NCI-H187 (cell line): ENCODE results near the gene TACR2.

ENCODE experiments used
- DNase-seq, 2 experiments: peaks; one replicate each; lab custom pipeline; 2025; lab: John Stamatoyannopoulos, UW

Gene TACR2

DNA sequence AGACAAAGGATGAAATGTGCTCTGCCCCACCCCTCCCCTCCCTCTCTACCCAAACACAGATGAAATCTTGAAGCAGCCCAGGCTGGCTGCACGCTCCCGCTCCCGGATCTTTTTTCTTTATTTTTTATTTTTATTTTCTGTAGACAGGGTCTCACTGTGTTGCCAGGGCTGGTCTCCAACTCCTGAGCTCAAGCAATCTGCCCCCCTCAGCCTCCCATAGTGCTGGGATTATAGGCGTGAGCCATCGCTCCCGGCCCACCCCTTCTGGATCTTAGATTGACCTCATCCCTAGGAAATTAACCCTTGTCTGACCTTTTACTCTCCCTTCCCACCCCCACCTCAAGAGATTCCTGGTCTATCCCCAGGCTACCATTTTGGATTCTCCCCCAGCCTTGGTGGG is 14.3 kb downstream of the TACR2 start:
- DNase-seq, result no peak

DNA sequence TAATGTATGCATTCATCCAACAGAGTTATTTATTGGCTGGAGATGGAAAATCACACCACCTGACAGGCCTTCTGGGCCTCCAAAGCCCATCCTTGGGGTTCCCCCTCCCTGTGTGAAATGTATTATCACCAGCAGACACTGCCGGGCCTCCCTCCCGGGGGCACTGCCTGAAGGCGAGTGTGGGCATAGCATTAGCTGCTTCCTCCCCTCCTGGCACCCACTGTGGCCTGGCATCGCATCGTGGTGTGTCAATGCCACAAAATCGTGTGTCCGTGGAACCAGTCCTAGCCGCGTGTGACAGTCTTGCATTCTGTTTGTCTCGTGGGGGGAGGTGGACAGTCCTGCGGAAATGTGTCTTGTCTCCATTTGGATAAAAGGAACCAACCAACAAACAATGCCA is 15.3 kb downstream of the TACR2 start:
- no peak for DNase-seq

DNA sequence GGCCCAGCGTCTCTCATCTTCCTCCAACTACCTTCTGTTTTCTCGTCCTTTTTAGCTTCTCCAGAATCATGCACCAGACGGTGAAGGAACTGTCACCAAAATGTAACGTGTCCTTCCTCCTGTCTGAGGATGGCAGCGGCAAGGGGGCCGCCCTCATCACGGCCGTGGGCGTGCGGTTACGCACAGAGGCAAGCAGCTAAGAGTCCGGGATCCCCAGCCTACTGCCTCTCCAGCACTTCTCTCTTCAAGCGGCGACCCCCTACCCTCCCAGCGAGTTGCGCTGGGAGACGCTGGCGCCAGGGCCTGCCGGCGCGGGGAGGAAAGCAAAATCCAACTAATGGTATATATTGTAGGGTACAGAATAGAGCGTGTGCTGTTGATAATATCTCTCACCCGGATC is 15.8 kb downstream of the TACR2 start:
- no peak for DNase-seq

DNA sequence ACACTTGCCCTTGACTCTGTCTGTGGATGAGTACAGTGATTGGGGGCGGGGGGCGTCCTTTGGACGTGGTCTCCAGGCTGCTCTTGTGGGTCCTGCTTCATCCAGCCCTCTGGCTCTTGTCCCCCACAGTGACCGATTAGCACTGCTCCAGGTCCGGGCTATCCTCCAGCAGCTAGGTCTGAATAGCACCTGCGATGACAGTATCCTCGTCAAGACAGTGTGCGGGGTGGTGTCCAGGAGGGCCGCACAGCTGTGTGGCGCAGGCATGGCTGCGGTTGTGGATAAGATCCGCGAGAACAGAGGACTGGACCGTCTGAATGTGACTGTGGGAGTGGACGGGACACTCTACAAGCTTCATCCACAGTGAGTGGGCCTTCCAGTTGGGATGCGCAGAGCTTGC is 18.3 kb downstream of the TACR2 start:
- DNase-seq, result no peak

DNA sequence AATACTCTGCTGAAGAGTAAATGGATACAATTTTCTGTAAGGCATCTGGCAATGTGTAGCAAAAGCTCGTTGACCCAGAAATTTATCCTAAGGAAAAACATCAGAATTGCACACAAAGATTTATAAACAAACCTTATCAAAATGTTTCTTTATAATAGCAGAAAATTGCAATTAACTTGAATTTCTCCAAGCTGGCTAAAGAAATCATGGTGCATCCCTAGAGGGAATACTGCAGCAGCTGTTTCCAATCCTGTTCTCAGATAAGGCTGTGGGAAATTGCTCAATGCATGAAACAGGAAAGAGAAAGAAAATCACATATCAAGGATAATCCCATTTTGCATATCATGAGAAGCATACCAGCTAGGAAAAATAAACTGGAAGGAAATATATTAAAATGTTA is 18.7 kb downstream of the TACR2 start:
- no peak for DNase-seq

DNA sequence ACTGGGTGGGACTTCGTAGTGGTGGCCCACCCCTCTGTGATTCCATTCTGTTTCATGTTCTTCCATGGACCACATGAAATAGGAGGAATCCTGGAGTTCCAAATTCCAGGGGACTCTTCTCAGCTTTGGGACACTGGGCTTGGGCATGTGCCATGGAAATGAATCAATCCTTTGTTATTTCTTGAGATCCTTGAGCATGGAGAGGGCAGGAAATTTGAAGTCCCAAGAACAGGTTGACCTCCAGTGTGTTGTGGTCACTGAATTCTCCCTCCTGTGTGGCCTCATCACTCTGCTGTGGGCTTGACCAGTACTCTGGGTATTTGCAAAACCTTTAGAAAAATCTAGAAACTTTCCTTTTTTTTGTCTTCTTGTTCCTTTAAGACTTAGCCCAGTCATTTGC is 22.7 kb downstream of the TACR2 start:
- DNase-seq, result no peak

DNA sequence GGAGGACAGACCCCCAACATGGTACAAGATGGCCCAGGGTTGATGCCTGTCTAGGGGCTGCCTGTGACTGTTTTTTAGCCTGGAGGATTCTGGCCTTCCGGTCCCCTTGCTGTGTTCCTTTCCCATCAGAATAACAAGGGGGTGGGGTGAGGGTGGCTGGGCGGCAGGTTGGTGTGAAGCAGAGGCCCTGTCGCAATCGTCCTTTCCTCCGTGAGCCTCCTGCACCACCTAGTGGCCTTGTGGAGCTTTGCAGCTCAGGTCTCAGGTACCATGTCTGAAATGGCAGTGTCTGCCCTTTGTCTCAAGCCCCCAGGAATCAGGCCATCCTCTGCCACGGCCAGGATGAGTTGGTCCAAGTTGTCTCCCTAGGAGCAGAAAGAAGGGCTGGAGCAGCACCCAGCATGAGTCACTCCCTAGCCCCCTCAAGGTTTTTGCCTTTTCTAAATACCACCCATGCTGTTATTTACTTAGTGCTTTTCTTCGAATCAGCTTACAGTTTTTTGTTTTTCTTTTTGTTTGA is 24.2 kb downstream of the TACR2 start:
- peak; percentile 21 to 33 for DNase-seq

DNA sequence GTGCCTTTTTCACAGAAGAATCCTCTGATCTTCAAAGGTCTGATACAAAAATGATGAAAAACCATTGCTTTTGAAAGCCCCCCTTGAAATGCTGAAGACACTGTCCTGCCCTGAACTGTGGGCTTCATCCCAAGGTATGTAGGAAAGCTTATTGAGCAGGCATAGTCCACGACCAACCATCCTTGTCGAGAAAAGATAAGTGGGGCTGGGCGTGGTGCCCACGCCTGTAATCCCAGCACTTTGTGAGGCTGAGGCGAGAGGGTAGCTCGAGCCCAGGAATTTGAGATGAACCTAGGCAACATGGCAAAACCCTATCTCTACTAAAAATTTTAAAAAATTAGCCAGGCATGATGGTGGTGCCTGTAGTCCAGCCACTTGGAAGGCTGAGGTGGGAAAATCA is 25.6 kb downstream of the TACR2 start:
- no peak for DNase-seq

DNA sequence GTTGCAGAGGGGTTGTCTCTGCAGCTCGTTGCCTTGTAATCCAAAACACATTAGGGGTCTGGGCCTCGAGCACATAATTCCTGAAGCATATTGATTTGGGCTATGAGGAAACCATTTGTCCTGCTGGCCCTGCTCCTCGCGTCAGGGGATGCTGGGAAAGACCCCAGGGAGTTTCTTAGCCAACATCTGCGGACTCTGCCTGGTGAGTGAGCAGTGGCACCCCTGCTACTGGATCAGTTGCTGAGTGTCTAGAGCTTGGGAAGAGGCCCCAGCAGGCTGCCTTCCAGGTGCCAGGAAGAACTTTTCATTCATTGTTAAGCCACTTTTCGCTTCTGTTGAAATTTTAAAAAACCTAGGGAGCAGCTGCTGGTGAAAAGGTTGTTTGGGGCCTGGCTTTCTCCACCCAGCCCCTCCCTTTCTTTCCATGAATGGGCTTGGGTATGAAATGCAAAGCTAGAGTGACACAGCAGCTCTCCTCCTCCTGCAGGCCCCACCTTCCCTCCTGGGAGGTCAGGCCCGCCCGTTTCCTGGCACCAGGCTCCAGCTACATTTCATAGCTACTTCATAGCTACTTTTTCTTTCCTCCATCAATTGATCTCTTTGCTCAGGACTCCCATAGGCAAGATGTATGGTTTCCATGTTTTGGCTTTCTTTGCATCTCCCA is 26.8 kb downstream of the TACR2 start:
- DNase-seq, result no peak

DNA sequence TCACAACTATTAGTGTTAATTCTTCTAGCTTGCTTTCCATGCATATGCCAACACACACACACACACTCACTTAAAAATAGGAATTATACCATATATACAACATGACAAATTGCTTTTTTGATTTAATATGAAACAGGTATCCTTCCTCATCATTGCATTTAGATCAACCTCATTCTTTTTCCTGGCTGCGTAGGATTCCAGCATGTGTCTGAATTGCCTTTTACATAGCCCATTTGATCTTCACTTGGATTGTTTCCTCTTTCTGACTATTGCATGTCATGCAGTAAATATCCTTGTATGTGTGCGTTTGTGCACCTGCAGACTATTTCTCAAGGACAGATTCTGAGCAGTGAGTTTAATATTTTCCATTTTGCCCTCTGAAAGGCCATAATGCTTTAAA is 28.2 kb downstream of the TACR2 start:
- DNase-seq, result no peak

DNA sequence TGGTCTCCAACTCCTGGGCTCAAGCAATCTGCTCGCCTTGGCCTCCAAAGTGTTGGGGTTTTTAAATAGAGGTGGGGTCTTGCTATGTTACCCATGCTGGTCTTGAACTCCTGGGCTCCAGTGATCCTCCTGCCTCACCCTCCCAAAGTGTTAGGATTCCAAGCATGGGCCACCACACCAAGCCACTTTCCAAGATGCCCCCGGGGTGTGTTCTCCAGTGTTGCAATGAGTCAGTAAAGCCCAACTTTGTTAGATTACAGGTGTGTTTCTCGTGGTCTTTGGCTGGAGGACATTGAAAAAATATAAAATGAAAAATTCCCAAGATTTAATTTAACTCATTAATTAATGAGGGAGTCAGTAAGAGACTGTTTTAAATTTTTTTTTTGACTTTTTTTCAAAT is 29.2 kb downstream of the TACR2 start:
- DNase-seq, result no peak

DNA sequence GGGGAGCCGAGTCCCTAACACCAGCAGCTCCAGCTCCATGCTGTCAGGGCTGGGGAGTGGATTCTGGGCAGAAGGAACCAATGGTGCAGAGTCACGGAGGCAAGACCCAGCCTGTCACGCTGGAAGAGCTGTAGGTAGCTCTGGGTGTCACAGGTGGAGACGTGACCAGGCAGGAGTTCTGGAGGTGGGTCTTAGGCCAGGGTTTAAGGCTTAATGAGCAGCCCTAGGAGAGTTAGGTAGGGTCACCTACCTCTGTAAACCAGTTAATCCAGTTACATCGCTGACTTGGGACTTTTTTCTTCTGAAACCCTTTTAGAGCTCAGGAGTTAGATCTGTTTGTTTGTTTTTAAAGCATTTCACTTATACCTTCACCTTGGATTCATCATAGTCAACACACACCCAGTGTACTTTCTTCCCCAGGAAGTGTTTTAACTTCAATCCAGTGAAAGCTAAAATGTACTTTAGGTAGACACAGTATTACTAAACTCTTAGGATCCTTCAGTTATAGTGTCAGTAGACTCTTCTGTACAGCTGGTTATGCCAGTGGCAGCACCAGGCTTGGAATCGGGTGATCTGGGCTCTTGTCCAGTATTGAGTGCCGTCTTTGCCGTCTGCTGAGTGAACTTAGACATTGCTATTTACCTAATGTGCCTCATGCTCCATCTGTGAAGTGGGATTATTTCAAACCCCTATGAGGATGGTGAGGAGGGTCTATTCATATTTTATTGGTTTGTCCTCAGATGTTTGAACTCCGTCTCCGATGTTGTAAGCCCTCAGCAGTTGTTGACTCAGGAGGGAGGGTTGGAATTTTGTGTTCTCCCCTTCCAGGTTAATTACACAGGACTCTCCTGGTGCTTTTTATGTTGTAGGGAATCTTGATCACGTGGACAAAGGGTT is 31.0 kb downstream of the TACR2 start:
- DNase-seq, result no peak

DNA sequence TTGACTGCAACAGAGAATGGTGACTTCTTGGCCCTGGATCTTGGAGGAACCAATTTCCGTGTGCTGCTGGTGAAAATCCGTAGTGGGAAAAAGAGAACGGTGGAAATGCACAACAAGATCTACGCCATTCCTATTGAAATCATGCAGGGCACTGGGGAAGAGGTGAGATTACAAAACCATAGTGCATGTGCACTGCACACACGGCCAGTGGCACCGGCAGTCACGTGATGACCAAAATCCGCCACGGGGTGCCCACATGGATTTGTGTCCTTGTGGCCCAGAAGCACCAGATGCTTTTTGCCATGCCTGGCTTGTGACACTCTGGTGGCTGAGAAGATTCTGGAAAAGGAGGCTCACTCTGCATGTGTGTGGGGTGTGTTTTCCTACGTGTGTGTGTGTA is 32.4 kb downstream of the TACR2 start:
- DNase-seq, result no peak

DNA sequence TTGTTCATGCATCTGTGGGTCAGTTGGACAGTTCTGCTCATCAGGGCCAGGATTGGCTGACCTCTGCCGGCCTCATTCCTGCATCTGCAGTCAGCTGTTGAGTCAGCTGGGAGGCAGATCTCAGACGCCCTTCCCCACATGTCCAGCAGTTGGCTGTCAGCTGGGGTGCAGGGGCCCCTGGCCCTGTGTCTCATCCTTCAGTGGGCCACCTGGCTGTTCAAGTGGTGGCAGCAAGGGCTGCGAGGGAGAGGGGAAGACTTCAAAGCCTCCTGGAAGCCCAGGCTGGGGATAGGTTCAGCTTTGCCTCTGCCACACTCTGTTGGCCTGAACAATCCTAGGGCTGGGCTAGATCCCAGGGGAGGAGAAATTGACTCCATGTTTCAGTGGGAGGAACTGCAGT is 33.2 kb downstream of the TACR2 start:
- DNase-seq, result no peak

DNA sequence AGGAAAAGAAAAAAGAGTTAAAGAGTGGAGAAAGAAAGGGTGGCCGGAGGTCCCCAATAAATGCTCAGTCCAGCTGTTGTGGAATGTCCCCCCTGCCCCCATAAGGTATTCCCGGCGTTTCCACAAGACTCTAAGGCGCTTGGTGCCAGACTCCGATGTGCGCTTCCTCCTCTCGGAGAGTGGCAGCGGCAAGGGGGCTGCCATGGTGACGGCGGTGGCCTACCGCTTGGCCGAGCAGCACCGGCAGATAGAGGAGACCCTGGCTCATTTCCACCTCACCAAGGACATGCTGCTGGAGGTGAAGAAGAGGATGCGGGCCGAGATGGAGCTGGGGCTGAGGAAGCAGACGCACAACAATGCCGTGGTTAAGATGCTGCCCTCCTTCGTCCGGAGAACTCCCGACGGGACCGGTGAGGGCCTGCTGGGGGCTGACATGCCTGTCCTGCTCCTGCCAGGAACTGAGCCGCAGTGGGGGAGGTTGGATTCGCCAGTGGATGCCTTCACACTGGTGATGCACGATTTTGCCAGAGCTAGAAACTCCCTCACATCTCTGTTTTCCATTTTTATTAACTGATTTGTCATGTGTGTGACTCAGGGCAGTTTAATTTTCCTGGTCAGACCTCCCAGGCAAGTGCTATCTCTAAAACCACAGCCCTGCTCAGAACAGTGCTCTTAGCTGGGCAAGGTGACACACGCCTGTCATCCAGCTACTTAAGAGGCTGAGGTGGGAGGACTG is 34.2 kb downstream of the TACR2 start:
- no peak for DNase-seq

DNA sequence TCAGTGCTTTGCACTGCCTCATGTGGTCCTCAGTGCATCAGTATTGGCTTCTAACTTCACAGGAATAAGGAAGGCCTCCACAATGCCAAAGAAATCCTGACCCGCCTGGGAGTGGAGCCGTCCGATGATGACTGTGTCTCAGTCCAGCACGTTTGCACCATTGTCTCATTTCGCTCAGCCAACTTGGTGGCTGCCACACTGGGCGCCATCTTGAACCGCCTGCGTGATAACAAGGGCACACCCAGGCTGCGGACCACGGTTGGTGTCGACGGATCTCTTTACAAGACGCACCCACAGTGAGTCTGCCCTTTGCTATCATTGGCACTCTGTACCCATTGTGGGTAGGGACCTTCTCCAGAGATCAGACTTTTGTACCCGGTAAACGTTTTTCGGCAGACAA is 36.9 kb downstream of the TACR2 start:
- DNase-seq, result no peak

DNA sequence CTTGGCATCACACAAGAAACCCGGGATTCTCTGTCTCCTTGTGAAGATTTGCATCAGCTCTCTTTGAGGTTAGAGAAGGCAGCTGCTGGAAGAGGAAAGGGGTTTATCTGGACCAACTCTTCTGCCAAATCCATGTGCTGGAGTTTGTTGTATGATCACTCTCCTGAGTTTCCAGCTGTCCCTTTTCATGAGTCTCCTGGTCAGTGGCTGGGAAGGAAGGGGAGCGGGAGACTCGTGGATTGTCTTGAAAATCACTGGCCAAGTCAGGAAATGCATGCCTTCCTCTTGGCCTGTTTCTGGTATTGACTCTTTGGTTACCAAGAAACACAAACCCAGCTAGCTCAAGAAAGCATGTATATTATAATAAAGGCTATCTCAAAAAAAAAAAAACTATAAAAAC is 38.8 kb downstream of the TACR2 start:
- DNase-seq, result no peak

DNA sequence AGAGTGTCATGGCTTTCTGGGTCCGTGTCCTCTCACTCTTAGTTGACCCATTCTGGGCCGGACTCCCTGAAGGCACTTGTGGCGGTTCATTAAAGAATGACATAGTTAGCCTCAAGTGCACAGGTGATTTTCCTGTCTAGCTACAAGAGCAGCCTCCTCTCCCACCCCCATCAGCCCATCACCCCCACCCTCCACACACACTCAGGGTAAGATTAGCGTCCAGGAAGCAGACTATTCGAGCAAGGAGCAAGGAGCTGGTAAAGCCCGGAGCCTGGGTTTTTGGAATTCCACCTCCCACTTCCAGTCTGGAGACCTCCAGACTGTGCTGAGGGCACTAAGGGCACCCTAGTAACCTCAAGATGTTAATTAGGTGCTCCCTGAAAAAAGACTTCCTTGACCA is 39.5 kb downstream of the TACR2 start:
- DNase-seq, result no peak

DNA sequence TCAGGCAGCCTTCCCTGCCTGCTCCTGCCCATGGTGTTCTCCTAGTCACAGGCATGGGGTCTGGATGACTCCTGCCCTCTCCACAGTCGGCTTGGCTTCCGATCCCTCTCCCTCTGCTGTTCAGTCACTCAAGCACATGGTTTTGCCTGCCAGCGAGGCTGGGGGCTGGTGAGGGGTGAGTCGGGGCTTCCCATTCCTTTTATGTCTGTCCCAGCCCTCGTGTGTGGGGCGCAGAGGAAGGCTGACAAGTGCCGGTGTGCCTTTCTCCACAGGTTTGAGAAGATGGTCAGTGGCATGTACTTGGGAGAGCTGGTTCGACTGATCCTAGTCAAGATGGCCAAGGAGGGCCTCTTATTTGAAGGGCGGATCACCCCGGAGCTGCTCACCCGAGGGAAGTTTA is 40.1 kb downstream of the TACR2 start:
- DNase-seq, result no peak

DNA sequence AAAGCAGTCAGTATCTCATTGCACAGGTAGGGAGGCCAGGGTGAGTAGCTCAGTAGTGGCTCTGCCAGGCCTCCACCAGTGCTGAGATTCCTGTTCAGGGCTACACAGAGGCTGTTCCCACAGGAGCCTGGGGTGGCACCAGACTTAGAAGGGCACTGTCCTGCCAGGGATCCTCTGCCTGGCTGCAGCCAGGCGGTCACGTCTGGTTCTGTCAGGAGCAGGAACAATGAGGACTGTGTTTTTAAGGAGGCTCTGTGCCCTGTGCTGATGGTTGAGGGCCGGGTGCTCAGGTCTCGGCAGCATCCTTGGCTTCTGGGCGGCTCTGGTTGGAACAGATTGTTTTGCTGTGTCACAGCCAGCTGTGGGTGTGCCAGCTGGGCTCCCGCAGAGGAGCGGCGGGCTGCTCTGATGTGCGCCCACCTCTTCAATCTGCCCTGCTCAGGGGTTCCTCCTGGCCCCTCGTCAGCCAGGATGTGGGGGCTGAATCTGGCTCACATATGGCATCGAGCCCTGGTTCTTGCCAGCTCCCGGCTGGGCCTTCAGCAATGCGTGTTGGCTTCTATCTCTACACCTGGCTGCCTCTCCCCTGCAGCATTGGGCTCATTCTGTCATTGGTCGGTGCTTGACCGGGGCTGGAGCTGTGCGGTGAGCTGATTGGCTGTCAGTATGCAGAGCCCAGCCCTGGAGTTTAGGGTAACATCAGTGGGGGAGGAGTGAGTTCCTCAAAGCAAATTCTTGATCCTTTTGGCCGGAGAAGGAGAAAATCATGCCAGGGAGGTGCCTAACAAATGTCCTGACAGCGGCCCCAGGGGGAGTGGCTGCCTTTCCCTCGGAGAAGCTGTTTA is 41.2 kb downstream of the TACR2 start:
- no peak for DNase-seq

DNA sequence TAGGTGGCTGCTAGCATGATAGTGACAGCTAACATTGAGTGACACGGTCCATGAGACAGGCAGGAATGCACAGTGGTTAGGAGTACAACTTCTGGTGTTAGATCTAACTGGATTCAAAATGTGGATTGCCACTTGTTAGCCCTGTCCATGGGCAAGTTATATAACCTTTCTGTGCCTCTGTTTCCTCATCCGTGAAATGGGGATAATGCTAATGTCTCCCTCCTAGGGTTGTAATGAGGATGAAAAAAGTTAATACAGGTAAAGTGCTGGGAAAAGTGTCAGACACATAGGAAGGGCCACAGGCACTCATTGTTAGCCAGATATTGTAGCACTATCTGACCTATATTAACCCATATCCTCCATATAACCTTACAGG is 41.8 kb downstream of the TACR2 start:
- DNase-seq, result no peak

DNA sequence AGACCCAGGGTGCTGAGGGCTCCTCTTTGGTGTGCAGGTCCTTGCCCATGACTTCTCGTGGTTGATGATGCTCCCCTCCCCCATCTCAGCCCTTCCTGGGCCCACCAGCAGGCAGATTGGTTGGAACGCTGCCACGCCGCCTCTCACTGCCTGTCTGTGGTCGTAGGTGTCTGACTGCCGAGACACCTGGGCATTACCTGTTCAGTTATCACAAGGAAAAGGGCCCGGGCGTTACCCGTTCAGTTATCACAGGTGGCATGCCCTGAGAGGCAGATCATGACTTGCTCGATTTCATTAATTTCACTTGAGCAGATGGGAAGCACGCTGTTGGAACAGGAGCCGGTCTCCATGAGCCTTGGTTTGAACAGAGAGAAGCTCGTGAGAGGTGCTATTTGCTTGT is 42.5 kb downstream of the TACR2 start:
- DNase-seq, result no peak
